ENCODE measurements around the gene GEMIN4.

Gene GEMIN4

DNA sequence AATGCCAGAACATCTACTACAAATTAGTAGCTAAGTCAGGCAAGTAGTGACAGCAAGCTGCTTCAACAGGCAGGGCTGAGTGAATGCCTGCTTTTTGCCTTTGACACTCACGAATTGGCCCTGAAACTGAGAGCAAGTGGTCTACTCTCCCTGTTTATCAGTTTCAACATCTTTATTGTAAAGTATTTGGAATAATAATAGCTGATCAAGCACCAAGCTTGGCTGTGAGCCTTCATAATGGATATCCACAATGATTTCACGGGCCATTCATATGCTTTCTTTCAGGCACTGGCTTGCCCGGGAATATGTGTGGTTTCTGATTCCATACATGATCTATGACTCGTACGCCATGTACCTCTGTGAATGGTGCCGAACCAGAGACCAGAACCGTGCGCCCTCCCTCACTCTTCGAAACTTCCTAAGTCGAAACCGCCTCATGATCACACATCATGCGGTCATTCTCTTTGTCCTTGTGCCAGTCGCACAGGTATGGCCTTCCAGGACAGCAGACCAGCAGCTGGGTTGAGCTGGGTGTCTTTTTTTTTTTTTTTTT is 14.4 kb downstream of the GEMIN4 start:
- TF ChIP-seq, protein P1, sequence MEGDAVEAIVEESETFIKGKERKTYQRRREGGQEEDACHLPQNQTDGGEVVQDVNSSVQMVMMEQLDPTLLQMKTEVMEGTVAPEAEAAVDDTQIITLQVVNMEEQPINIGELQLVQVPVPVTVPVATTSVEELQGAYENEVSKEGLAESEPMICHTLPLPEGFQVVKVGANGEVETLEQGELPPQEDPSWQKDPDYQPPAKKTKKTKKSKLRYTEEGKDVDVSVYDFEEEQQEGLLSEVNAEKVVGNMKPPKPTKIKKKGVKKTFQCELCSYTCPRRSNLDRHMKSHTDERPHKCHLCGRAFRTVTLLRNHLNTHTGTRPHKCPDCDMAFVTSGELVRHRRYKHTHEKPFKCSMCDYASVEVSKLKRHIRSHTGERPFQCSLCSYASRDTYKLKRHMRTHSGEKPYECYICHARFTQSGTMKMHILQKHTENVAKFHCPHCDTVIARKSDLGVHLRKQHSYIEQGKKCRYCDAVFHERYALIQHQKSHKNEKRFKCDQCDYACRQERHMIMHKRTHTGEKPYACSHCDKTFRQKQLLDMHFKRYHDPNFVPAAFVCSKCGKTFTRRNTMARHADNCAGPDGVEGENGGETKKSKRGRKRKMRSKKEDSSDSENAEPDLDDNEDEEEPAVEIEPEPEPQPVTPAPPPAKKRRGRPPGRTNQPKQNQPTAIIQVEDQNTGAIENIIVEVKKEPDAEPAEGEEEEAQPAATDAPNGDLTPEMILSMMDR (IDR thresholded peaks at IDR 0.05) = no peak

DNA sequence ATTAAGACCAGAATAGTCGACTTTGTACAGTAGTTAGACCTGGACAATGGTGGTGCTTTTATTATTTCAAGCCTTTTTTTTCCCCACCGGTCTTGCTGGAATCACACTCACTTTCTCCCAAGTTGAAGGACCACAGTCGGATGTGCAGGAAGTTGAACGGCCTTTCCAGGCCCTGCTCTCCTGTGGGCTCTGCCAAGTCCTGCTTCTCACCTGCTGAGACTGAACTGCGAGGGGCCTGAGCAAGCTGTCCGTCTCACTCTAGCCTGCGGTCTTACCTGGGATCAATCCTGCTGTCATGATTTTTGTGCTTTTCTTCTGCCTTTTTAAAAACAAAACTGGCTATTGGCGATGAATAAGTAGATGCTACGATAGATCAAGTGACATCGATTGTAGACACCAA is 18.3 kb downstream of the GEMIN4 start:
- TF ChIP-seq, protein P1 (IDR thresholded peaks at IDR 0.05) = no peak

DNA sequence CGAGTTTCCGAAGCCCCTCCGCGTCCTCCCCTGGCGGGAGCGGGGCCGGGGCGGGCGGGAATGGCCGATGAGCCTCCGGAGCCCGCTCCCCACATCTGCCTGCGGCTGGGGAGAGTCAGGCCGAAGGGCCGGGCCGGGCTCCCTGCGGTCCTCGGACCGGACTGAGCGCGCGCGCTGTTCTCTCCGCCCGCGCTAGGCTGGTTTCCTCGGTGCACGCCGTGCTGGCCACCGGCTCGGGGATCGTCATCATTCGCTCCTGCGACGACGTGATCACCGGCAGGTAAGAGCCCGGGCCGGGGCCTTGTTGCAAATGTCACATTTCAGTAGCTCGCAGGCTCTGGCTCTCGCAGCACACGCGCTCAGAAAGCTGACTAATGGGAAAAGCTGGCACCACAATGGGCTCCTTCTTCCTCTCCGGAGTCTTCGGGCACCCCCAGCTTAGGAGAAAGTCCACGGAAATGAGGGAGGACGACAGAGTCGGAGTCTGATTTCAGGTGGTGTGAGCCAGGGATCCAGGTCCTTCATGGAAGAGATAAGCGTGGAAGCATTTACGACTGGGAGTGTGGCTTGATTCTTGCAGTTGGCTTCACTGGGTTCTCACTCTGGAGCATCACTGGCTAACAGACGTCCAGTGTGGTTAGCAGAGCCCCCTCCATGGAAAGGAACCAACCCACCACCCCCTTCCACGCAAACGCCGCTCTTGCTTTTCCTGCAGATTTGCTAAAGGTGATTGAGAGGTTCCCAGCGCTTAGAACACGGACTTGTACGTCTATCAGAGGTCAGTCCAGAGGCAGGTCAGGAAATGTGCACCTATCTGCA is 19.0 kb downstream of the GEMIN4 start:
- TF ChIP-seq, protein P1 (IDR thresholded peaks at IDR 0.05) = no peak

DNA sequence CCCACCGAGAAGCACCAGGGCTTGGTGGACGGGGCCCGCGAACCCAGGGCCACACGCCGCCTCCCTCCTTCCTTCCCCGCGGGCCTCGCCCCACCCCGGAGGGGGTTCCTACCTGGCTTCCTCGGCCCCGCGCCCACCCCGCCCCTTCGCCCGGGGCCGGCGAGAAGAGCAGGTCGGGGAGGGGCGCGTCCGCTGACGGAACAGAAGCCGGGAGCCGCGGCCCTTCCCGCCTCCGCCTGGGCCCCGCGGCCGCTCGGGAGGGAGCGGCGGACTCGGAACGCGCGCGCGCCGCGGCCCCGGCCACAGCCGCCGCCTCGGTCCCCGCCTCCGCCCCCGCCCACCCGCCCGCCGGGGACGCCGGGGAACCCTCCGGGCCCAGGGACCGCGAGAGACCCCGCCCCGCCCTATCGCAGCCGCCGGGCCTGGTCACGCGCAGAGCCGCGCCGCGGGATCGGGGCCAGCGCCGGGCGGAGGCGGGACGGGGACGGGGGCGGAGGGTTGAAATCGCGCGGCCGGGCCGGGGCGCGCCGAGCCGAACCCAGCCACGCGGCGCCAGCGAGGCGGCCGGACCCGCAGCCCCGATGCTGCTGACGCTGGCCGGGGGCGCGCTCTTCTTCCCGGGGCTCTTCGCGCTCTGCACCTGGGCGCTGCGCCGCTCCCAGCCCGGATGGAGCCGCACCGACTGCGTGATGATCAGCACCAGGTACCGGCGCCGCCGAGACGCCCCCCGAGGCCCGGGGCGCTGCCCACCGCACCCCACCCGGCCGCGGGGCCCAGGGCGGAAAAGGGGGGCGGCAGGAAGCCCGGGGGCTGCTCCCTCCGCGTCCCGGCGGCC is 19.8 kb downstream of the GEMIN4 start, which contains the start of gene TLCD3A:
TSS of gene TLCD3A (plus strand) at position 530 of the 835 bp plus-strand sequence. CDS start at position 582, 52 bp downstream.
- TF ChIP-seq, protein P1 (IDR thresholded peaks at IDR 0.05) = no peak

DNA sequence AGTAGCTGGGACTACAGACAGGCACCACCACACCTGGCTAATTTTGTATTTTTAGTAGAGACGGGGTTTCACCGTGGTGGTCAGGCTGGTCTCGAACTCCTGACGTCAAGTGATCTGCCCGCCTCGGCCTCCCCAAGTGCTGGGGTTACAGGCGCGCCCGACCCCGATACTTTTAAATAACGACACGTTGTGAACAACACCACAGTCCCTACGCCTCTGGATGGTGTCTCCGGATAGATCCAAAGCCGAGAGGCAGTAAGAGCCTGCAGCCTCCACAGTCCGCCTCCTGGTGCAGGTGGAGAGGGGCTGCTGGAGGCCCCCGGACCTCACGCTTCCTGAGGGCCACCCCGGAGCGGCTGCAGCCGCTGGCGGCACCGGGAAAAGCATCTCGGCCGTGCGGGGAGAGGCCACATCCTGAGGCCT is 20.4 kb downstream of the GEMIN4 start:
- TF ChIP-seq, protein P1 (IDR thresholded peaks at IDR 0.05) = no peak

DNA sequence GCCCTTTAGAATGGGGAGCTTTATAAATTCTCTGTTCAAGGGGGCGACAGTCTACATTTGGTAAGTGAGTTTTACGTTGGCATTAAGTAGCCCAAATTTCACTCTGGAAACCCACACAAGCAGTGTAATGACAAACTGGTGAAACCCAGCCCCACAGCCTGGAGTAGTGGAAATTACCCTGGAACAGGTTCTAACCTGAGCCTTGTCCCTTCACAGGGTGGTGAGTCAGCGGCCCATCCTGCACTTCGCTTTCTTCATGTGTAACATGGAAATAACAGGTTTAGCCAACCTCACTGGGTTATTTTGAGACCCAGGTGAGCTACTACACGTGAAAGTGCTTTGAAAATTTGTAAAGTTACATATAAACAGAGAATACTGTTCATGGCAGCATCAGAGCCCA is 23.2 kb downstream of the GEMIN4 start:
- TF ChIP-seq, protein P1 (IDR thresholded peaks at IDR 0.05) = no peak

DNA sequence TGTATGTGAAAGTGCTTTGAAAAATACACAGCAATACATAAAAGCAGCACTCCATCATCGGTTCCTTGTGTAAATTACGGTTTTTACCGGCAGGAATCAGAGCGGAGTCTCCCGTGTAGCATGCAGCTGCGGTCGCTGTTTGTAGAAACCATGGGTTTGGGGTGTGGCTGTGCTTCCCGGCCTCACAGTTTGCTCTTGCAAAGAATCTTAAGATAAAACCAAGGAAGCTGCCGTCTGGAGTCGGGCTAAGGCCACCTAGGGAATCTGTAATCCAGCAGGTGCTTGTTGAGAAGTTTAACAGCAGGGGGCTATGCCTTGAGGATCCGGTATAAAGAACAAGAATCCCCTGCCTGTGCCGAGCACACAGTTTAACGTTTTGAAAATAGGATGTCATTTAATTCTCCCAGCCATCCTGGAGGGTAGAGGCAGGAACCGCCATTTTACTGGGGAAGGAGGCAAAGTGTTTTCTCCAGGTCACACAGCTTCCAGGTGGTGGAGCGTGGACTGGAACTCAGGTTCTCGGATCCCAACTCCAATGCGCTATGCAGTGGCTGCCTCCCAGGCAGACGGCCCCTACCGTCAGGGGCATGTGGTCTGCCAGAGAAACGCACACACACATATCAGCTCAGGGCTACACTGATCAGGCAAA is 25.7 kb downstream of the GEMIN4 start:
- TF ChIP-seq, protein P1 (IDR thresholded peaks at IDR 0.05) = no peak
